Measurements from ENCODE around the gene EN1.

DNA sequence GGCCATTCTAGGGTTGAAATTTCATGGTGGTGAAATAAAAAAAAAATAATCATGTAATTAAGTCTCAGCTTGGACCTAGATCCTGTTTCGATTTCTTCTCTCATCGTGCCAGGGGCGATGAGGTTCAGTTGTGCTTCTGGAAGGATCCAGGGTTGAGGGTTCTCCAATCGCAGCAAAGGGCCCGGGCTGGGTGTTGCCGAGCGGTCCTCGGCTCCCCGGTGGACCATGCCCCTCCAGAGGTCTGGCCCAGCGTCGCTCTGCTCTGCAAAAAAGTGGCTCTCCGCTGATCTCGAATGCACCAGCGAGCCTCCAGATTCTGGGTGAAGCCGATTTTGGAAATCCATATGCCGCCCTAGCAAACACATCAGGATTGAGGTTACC lies 39.0 kb downstream of the EN1 start:
- TF ChIP-seq, protein P1, sequence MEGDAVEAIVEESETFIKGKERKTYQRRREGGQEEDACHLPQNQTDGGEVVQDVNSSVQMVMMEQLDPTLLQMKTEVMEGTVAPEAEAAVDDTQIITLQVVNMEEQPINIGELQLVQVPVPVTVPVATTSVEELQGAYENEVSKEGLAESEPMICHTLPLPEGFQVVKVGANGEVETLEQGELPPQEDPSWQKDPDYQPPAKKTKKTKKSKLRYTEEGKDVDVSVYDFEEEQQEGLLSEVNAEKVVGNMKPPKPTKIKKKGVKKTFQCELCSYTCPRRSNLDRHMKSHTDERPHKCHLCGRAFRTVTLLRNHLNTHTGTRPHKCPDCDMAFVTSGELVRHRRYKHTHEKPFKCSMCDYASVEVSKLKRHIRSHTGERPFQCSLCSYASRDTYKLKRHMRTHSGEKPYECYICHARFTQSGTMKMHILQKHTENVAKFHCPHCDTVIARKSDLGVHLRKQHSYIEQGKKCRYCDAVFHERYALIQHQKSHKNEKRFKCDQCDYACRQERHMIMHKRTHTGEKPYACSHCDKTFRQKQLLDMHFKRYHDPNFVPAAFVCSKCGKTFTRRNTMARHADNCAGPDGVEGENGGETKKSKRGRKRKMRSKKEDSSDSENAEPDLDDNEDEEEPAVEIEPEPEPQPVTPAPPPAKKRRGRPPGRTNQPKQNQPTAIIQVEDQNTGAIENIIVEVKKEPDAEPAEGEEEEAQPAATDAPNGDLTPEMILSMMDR (IDR thresholded peaks at IDR 0.05) = no peak
- no peak for TF ChIP-seq POLR2AphosphoS5 (IDR thresholded peaks at IDR 0.05; ENCODE audit: low read depth, low read length)
- TF ChIP-seq SIN3A (IDR thresholded peaks at IDR 0.05; ENCODE audit: borderline replicate concordance, insufficient read depth, low read depth, low read length) = no peak

Data from Panc1 (cell line).